Sigmoid colon (tissue), 7 donors: ENCODE data around the gene PTPRA. TPM values are rescaled to one million over a fixed set of nuclear protein-coding genes. Genes with fewer than 3 reads are reported as not detected.

Experiments
- DNase-seq: peaks from one replicate; pipeline ENCODE4 v3.0.0-alpha.2; 2019
- H3K27ac ChIP-seq, 4 donors: fragments of 200-600 bp; sonication (generic); one replicate each; pipeline ENCODE4 v1.5.1; 2016 to 2019; ENCODE audit warnings: mild to moderate bottlenecking in 1 of 4
- H3K27me3 ChIP-seq, 3 donors: fragments of 200-600 bp; sonication (generic); one replicate each; pipeline ENCODE4 v1.5.1; 2019; ENCODE audit warnings: mild to moderate bottlenecking in 1 of 3
- H3K36me3 ChIP-seq, 4 donors: fragments of 200-600 bp; sonication (generic); one replicate each; pipeline ENCODE4 v1.5.1; 2016 to 2019
- H3K4me1 ChIP-seq, 4 donors: fragments of 200-600 bp; sonication (generic); one replicate each; pipeline ENCODE4 v1.5.1; 2017 to 2019
- H3K4me3 ChIP-seq, 4 donors: fragments of 200-600 bp; sonication (generic); one replicate each; pipeline ENCODE4 v1.5.1; 2017 to 2019; ENCODE audit warnings: mild to moderate bottlenecking in 2 of 4, moderate library complexity in 1 of 4
- H3K9me3 ChIP-seq, 4 donors: fragments of 200-600 bp in 3 of 4; sonication (generic) in 3 of 4; one replicate each; pipeline versions ENCODE4 v1.5.1 to v1.6.1; 2013 to 2019
- EP300 ChIP-seq, 4 donors: sonication (generic); formaldehyde crosslinking; IDR thresholded peaks; one replicate each; pipeline ENCODE4 v1.6.1; 2017; ENCODE audit warnings: antibody characterized with exemption in 4 of 4
- POLR2A ChIP-seq, 2 donors: fragments of 450-650 bp; IDR thresholded peaks; one replicate each; pipeline ENCODE4 v1.6.1; 2016; ENCODE audit warnings: antibody characterized with exemption in 2 of 2, mild to moderate bottlenecking in 2 of 2, moderate library complexity in 2 of 2
- POLR2AphosphoS5 ChIP-seq, 4 donors: sonication (generic); formaldehyde crosslinking; IDR thresholded peaks; one replicate each; pipeline ENCODE4 v1.6.1; 2017; ENCODE audit warnings: antibody characterized with exemption in 4 of 4
- WGBS, 2 donors: extraction: QIAGEN DNeasy Blood & Tissue Kit; methylation state at CpG; one replicate each; pipeline ENCODE4 v1.1.7; 2013; 5-methylcytosine and 5-hydroxymethylcytosine counted together
- intact Hi-C: fragments of 100-400 bp; cut with DNase I; formaldehyde crosslinking; loops from one replicate; pipeline ENCODE4 v1.15.1; 2023
- polyA plus RNA-seq, 3 donors: library from polyadenylated mRNA; stranded (reverse); fragments of 200-250 nt; gene quantifications; one replicate each; pipeline ENCODE4 v1.2.3, GENCODE V29; 2013
- total RNA-seq, 4 donors: library from RNA; depleted of rRNA; stranded (reverse); fragments of >200 nt; gene quantifications; one replicate each; pipeline ENCODE4 v1.1.0, GENCODE V29; 2016
- TF ChIP-seq, protein P1 (sequence below), 4 experiments: fragments of 450-650 bp in 3 of 4; fragments of 200-600 bp in 1 of 4; IDR thresholded peaks; one replicate each; pipeline ENCODE4 v1.5.1; 2016 to 2019; ENCODE audit warnings: antibody characterized with exemption in 4 of 4, mild to moderate bottlenecking in 3 of 4, moderate library complexity in 2 of 4
- donor health status: healthy with polysubstance abuse.
- donor health status: Bipolar disorder and iron deficiency.
- donor health status: healthy.

Gene PTPRA
- total and polyA plus RNA-seq, 7 donors = 10.2 to 86.4 (median 62.0) TPM

DNA sequence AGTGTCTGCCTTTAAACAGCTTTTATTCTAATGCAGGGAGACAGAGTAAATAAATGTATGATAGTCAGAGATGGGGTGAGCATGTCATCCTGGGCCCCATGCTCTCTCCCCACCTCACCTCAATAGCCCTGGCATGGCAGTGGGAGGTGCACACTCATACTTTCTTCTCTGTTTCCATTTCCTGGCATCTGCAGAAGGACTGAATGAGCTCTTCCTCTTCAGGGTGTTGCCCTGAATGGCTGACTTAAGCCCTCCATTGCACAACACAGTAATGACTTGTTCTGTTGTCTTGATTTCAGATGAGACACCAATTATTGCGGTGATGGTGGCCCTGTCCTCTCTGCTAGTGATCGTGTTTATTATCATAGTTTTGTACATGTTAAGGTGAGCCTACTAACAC, 113.2 kb downstream of the PTPRA start:
- intact Hi-C loops = no loop called here
- WGBS, 2 donors = 89 to 92% methylated on average over 2 of the region's 2 CpGs
- Histone ChIP-seq H3K36me3 (peaks cover 0 to 57% (median 24%) of the 10 kb centered on the region in 4 donors), H3K27ac (no peak overlapping the region), H3K27me3 (no peaks in the 10 kb centered on the region), H3K4me1 (peaks cover 0 to 16% (median 6%) of the 10 kb centered on the region in 4 donors), H3K4me3 (no peak overlapping the region), H3K9me3 (no peaks in the 10 kb centered on the region)
- no peak for DNase-seq
- no peak for TF ChIP-seq EP300 (IDR thresholded peaks at IDR 0.05)

- H3K9me3 ChIP-seq = no peaks in the 10 kb centered on the region
- TF ChIP-seq EP300 (IDR thresholded peaks at IDR 0.05) (no peak), POLR2AphosphoS5 (IDR thresholded peaks at IDR 0.05) (no peak), POLR2A (IDR thresholded peaks at IDR 0.05) (no peak)
- TF ChIP-seq, protein P1, sequence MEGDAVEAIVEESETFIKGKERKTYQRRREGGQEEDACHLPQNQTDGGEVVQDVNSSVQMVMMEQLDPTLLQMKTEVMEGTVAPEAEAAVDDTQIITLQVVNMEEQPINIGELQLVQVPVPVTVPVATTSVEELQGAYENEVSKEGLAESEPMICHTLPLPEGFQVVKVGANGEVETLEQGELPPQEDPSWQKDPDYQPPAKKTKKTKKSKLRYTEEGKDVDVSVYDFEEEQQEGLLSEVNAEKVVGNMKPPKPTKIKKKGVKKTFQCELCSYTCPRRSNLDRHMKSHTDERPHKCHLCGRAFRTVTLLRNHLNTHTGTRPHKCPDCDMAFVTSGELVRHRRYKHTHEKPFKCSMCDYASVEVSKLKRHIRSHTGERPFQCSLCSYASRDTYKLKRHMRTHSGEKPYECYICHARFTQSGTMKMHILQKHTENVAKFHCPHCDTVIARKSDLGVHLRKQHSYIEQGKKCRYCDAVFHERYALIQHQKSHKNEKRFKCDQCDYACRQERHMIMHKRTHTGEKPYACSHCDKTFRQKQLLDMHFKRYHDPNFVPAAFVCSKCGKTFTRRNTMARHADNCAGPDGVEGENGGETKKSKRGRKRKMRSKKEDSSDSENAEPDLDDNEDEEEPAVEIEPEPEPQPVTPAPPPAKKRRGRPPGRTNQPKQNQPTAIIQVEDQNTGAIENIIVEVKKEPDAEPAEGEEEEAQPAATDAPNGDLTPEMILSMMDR (IDR thresholded peaks at IDR 0.05) = no peak
- DNase-seq = no peak
- no peaks in the 10 kb centered on the region for H3K27me3 ChIP-seq
- intact Hi-C loops = no loop called here
- H3K36me3 ChIP-seq = peaks cover 0 to 71% (median 28%) of the 10 kb centered on the region in 4 donors
- no peak overlapping the region for H3K4me3 ChIP-seq
- H3K4me1 ChIP-seq = peaks cover 0 to 16% (median 6%) of the 10 kb centered on the region in 4 donors
- 93 to 94% methylated on average over 5 of the region's 5 CpGs for WGBS, 2 donors
- no peak overlapping the region for H3K27ac ChIP-seq
These were observed 114.6 kb downstream of the PTPRA start for GRCh38 chr20:2987861-2988260.

DNA sequence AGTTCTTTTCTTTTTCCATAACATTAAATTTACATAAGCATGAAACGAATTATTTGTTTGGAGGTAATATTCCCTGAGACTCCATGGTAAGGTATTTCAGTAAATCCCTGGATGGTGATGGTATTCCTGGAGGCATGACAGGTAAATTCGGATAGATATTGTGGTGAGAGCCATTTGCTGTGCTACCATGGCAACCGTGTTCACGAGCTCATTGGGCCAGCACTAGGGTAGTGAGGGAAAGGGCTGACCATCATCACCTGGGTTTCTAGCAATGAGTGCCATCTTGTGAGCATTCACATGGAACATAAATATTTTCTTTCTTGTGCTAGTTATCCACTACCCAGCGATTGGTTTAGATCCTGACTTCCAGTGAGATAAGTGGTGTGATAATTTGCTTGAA, 118.3 kb downstream of the PTPRA start:
- no peaks in the 10 kb centered on the region for H3K4me1 ChIP-seq
- H3K9me3 ChIP-seq = no peaks in the 10 kb centered on the region
- intact Hi-C loops = loop anchor here (10.0 kb wide), 1 partner anchor 467 kb away; no protein-coding TSS in a partner anchor
- TF ChIP-seq, protein P1 (IDR thresholded peaks at IDR 0.05) = no peak
- TF ChIP-seq POLR2A (IDR thresholded peaks at IDR 0.05) (no peak), POLR2AphosphoS5 (IDR thresholded peaks at IDR 0.05) (no peak)
- no peak for DNase-seq
- 91 to 93% methylated on average over 5 of the region's 5 CpGs for WGBS, 2 donors
- no peak overlapping the region for H3K27ac ChIP-seq
- H3K4me3 ChIP-seq = no peak overlapping the region
- peaks cover 3 to 99% (median 35%) of the 10 kb centered on the region in 4 donors for H3K36me3 ChIP-seq
- no peaks in the 10 kb centered on the region for H3K27me3 ChIP-seq

DNA sequence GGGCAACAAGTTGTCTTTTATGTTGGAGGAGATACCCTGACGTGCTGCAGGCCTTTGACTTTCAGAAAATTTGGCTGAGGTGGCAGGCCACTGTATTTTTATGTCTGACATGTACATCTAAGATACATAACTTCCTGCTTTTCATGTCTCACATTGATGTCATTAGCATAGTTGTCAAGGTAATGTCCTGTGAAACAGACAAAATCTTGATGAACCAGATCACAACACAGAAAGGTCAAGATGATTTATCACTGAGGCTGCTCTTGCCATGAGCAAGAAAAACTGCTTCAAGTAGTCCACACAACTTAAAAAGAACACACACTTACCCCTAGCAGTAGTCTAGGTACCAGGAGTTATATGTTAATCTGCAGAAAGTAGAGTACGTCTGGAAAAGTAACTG, 120.0 kb downstream of the PTPRA start:
- DNase-seq = no peak
- Histone ChIP-seq H3K27me3 (no peaks in the 10 kb centered on the region), H3K36me3 (peaks cover 3 to 82% (median 30%) of the 10 kb centered on the region in 4 donors), H3K4me1 (no peaks in the 10 kb centered on the region), H3K4me3 (no peak overlapping the region), H3K9me3 (no peaks in the 10 kb centered on the region), H3K27ac (no peak overlapping the region)
- intact Hi-C loops = loop anchor here (10.0 kb wide), 1 partner anchor 468 kb away; no protein-coding TSS in a partner anchor
- TF ChIP-seq, protein P1 (IDR thresholded peaks at IDR 0.05) = no peak
- TF ChIP-seq POLR2AphosphoS5 (IDR thresholded peaks at IDR 0.05) (no peak), POLR2A (IDR thresholded peaks at IDR 0.05) (no peak), EP300 (IDR thresholded peaks at IDR 0.05) (no peak)
- 86 to 93% methylated on average over 2 of the region's 2 CpGs for WGBS, 2 donors

DNA sequence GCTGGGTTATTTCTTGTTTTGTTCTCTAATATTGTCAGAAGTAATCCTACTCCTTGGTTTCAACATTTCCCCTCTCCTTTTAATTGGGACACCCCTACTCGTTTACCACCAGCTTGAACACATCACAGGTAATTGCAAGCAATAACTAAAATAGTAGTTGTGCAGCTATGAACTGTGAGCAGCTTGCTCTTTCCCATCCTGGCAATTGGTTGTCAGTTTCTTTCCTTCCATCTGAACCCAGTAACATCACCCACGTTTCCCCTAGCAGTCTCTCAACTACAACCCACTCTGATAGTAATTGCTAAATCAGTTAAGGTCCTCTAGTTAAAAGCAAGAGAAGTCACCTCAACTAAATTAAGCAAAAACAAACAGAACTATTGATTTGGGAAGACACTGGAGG, 122.5 kb downstream of the PTPRA start:
- TF ChIP-seq POLR2AphosphoS5 (IDR thresholded peaks at IDR 0.05) = no peak
- TF ChIP-seq, protein P1 (IDR thresholded peaks at IDR 0.05) = no peak
- no peak for TF ChIP-seq EP300 (IDR thresholded peaks at IDR 0.05)
- TF ChIP-seq POLR2A (IDR thresholded peaks at IDR 0.05) = no peak
- no peaks in the 10 kb centered on the region for H3K4me1 ChIP-seq
- WGBS, 2 donors = 84 to 88% methylated on average over 2 of the region's 2 CpGs
- intact Hi-C loops = loop anchor here (10.0 kb wide), 1 partner anchor 471 kb away; no protein-coding TSS in a partner anchor
- peaks cover 3 to 62% (median 14%) of the 10 kb centered on the region in 4 donors for H3K36me3 ChIP-seq
- no peak overlapping the region for H3K27ac ChIP-seq
- H3K9me3 ChIP-seq = no peaks in the 10 kb centered on the region
- no peaks in the 10 kb centered on the region for H3K27me3 ChIP-seq
- DNase-seq = no peak
- no peak overlapping the region for H3K4me3 ChIP-seq
